SHP77 treated with DMSO at 0.1 percent for 48 hours (cell line): ENCODE data around the gene UBE3C.

Source experiments
- DNase-seq: peaks from one replicate; lab custom pipeline; 2025; lab: John Stamatoyannopoulos, UW

Gene UBE3C

DNA sequence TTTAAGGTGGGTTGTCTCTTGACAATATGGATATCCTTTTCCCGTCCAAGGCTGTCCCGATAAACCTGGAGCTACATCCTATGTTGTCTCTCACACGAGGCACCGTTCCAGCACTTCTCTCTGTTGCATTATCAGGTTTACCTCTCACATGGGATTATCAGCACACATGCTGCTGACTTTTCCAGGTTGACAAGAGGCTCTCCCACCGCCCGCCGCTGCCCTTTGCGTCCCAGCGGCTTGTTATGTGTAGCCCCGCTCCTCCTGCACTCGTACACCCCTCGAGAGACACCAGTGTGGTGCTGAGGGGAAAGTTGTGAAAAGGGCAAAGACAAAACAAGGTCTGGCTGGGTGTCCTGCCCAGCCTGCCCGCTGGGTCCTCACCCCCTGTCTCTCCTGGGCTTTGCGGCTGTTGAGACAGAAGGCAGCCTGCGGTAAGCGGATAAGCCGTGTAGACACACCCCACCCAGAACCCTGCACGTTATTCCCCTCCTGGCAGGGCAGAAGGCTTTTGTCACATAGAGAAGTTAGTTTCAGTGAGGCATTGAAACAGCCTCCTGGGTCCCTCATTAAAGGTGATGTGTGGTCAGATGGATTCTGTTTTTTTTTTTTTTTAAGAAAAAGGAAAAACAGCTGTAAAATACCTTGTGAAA, 38.7 kb downstream of the UBE3C start:
- no peak for DNase-seq

DNA sequence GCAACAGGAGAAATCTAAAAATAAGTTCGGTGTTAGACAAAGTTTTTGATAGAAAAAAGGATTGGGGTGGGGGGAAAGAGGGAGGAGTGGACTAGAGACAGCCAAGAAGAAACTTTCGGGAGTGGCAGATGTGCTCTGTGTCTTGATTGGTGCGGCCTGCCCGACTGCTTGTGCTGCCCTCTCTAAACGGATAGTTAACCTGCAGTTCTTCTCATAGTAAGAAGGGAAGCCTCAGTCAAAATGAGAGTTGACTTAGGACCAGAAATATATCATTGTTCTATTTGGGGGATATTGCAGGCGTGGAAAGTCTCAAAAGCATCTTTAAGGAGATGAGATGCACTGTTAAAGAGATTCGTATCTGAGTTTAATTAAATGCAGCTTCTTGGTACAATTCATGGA, 39.3 kb downstream of the UBE3C start:
- no peak for DNase-seq

DNA sequence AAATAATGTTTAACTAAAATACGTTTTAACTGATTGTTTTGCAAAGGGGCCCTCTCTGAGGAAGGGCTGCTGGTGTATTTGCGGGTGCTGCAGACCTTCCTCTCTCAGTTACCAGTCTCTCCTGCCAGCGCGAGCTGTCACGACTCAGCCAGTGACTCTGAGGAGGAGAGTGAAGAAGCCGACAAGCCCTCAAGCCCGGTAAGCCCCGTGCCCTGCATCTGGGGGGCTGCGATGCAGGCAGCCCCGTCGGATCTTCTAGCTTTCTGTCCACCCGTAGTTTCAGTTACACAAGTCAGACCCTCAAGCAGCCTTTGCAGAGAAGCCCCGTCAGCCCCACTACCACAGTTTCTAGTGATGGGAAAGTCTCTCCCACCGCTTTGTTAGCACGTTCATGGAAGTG, 45.1 kb downstream of the UBE3C start:
- DNase-seq: no peak

DNA sequence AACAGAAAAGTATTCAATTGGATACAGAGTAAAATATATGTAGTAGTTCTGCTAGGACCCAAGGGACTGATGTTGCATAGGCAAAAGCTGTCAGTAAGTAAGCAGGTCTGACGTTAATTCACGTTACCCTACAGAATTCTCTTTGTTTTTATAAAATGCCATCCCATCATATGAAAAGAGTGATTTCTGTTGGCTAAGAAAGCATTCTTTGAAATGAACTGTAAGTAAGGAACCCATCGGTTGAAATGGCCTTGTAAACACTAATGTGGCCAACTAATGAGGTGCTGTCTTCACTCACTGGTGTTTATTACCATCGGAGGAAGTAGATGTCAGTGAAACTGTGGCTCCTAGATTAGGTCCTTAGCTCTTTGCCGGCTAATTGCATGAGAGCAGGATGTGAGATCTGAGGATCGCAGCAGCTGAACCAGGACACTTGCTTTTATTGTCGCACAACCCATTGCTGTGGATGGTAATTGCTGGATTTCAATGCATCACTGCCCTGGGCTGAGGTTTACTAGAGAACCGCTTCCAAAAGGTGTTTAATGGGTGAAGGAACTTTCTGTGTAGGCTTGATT, 49.5 kb downstream of the UBE3C start:
- DNase-seq: no peak

DNA sequence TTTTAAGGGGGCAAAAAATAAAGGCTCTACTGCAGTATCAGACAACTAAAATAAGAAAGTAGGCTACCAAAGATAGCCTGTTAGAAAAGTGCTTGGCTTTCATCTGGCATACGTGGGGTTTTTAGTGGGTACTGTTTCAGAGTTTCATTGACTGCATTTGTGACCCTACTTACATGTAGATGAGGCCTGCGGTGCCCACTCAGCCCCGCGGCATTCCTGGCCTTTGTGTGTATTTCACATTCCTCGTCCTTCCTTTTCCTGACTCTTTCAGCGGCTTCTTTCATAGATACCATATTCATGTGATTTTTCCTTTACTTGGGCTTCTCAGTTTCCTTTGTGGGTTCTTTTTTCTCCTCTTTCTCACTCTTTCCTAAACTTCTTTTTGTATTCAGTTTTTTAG, 50.7 kb downstream of the UBE3C start:
- no peak for DNase-seq

DNA sequence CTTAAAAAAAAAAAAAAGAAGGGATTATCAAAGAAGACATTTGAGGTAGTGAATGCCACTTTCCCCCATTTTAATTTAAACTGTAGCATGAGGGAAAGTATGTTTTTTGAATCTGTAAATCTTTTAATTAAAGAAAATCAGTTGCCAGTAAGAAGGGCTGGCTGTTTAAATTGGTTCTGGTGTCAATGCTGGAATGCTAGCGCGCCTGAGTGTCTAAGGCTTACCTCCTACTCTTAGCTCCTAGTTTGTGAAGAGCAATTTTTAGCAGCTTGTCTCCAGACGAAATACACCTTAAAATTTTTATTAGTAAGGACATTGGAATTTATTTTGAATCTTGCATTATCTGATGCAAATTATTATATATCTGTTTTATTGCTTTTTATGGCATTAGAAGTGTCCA, 54.1 kb downstream of the UBE3C start:
- no peak for DNase-seq

DNA sequence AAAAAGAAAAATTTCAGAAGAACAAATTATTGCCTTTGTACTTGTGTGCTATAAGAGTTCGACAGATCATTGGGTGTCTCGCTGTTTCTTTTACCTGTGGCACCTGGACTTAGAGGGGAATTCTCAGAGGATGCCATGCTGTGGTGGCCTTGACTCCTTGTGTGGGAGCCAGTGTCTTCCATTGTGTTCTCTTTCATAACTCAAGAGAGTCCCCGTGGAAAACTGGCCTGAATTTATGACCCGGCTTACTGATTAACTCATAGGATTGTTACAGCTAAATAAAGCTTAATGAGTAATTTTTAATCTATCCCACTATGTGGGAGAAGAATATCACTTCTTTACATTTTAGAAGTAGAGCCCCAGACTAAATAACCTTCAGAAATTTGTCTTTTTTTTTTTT, 54.5 kb downstream of the UBE3C start:
- DNase-seq: no peak

DNA sequence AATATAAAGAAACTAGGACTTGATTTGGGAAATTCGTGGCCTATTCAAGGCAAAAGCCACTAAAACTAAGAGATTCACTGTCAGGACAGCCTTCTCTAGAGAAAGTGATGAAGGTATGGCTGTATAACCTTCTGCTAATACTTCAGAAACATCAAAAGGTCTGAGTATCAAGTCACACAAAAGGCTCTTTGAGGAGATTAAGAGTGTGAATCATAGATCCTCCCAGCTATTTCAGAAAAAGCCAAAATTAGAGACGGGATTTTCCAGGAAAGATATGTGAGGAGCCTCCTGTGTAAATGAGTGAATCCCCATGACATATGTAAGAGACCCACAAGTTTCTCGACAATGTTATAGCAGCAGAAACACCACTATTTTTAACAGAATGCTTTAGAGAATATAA, 56.2 kb downstream of the UBE3C start:
- no peak for DNase-seq

DNA sequence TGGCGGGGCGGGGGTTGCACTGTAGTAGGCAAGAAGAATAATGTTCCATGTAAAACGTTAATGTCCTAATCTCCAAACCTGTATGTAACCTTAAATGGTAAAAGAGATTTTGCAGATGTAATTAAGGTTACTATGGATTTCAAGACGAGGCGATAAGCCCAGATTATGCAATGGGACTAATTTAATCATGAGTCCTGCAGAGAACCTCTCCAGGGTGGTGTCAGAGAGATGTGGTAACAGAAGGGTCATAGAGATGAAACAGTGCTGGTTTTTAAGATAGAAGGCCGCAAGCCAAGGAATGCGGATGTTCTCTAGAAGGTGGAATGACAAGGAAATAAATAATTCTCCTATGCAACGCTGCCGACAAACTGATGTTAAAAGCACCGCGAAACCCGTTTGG, 57.1 kb downstream of the UBE3C start:
- no peak for DNase-seq

DNA sequence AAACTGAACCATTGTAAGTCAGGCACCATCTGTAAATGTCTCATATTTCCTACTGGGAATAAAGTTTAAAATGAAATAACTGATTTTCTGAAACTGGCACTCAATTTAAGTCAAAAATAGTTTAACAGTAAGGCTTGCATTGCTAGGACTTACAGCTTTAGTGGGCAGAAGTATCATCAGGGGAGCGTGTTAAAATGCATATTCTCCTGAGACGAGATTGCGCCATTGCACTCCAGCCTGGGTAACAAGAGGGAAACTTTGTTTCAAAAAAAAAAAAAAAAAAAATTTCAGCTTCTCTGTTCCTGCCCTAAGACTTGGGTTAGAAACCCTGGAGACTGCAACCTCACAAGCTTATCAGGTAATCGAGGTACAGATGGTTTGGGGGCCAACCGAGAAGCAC, 65.4 kb downstream of the UBE3C start:
- DNase-seq: no peak

DNA sequence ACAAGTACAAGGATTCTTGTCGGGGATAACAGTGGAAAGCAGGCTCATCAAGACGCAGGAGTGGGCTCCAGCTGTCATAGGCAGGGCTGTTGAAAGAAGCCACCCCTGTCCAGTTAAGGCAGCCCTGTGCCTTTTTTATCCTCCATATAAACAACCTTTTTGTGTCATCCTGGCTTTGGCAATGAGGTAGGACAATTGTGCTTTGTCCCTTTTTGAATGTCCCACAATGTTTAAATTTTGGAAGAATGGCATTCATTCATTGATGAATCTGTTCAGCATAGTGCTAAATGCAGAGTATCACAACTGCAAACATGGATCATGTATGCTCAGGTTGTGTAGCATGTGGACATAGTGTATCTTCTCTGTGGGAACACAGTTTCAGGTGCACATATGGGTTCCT, 66.7 kb downstream of the UBE3C start:
- no peak for DNase-seq

DNA sequence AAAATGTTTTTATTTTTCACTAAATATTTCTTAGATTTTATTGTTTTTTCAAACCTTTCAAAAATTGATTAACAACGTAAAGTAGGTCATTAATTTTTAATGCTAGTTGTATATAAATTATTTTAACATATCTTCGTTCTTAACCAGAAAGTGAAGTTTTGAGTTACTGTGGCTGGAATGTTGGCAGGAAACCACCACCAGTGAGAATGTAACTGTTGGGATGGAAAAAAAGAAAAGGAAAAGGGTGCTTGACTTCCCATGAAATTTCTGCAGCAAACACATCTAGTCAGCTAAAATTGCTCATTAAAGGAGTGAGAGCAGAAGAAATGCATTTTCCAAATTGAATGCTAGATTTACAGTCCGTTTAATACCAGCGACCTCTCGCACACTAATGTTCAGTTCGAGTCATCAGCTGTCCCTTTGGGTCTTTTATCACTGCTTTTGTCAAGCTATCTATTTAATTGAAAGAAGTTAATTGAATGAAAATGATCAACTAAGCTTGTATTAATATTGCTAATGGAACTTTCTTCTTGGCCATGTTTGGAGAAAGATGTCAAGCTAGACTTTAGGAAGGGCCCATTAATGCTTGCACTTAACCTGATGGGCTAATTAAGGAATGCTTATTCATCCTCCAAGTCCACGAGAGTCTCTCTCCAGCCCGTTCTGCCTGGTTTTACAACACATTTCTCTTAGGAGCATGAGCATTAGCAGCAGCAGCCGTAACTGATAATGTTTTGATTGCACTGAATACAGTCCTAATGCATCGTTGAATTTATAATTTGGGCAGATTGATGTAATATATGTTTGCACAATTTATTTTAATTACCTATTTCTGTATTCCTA, 70.1 kb downstream of the UBE3C start:
- no peak for DNase-seq

DNA sequence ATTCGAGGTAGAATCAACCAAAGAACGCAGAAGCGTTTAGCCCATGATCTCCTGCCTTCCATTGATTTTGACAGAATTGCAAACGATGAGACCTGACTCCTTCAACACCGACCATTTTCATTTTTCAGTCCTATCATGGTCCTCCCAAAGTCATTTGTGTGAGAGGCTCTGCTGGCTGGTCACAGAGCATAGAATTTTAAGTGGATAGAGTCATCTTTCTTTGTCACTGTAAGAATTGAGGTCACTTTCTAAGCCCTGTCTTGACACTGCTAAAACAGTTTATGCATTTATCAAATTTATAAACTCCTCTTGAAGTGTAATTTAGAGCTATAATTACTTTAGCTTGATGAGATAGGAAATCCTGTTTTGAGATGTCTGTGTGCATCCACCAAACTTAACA, 72.0 kb downstream of the UBE3C start:
- DNase-seq: no peak

DNA sequence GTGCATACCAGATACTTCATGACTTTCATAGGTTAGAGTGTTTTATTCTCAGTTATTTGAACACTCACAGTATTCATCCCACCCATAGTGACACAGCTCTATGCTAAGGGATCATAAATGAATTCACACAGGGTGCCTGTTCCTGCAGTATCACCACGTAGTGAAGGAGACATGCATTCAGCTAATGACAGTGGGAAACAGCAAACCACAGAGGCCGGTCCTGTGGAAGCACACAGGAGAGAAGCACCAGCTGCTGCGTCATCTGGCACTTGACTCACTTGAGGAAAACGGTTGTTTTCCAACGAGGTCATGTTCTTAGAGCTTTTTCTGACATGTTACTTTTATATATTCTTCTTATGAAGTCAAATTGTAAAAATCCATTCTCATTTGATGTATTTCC, 73.0 kb downstream of the UBE3C start:
- DNase-seq: peak; percentile 74

DNA sequence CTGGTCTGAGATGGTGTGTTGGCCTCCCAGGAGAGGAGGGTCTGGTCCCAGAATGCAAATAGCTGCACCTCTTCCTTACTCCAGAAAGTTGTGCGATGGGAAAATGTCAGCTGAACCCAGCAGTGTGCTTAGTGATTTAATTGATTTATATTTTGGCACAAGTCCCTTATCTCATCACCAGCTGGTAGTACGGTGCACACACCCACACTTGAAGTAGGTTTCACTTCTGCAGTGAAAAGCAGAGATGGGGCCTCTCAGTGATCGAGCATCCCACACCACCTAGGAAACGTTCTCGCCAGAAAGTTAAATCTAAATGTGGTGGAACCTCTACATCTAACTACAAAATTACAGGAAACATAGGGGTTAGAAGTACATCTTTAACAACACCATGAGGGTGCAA, 80.4 kb downstream of the UBE3C start:
- DNase-seq: no peak

DNA sequence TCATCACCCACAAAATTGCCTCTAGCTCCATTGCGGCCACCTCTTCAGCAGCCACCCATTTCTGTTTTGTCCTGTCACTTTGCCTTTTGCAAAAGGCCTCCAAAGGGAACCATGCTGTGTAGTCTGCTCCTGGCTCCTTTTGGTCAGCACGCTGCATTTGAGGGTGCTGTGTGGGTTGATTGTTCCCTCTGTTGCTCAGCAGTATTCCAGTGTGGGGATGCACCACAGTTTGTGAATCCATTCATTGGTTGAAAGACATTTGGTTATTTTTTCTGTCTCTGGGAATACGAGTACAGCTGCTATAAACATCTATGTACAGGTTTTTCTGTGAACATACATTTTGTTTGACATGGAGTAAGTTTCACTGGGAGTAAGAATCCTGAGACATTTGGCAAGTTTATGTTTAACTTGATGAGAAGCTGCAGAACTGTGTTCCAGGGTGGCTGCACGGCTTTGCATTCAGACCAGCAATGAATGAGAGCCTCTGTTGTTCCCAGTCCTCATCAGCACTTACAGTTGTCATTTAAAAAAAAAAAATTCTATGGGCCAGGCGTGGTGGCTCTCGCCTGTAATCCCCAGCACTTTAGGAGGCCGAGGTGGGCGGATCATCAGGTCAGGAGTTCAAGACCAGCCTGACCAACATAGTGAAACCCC, 82.3 kb downstream of the UBE3C start:
- DNase-seq: no peak

DNA sequence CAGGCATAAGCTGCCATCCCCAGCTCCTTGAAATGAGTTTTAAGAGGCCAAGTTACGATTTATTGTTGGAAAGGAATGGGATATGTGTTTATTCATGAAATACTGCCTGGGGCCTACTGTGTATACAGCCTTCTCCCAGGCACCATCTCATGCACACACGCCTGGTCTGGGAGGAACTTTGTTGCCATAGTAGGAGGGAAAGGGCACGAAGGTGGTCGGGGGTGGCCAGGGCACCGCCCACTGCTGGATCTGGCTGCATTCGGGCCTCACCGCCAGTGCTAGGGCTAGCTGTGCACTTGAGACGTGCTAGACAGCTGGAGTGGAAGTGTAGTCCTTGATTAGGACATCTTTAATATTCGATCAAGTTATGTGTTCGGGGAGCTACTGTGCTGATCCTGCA, 84.0 kb downstream of the UBE3C start:
- no peak for DNase-seq

DNA sequence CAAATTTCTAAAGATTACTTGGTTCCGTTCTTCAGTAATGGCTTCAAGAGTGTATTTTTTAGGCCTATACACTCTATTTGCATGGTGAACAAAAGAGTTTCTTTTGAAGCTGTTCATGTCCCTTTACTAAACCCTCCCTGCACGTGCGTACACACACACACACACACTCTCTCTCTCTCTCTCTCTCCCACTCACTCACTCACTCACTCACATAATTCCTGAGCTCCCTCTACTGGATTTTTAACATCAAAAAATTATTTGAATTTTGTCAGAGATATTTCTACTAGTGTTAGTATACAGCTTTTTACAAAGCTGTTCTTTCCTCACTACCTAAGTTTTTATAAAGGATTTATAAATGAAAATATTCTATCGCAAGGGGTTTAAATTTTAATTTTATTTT, 85.9 kb downstream of the UBE3C start:
- DNase-seq: no peak

DNA sequence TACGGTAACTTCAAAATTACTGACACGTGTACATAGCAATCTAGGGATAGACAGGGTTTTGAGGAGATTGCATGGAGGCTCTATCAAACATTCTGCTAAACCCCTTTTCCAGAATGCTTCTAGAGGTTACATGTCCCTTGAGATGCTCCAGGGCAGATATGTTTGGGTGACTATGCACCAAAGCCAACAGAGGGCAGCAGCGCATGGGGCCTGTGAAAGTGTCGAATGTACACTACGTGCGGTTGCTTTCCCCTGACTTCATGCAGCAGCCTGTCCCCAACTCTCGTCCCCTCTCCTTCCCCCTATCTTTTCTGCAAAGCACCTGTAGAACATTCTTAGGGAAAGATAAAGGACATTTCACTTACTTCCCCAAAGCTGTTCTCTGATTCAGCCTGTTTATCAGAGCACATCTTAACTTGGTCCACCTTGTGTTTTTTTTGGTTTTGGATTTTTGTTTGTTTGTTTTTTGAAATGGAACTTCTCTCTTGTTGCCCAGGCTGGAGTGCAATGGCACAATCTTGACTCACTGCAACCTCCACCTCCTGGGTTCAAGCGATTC, 90.2 kb downstream of the UBE3C start:
- no peak for DNase-seq

DNA sequence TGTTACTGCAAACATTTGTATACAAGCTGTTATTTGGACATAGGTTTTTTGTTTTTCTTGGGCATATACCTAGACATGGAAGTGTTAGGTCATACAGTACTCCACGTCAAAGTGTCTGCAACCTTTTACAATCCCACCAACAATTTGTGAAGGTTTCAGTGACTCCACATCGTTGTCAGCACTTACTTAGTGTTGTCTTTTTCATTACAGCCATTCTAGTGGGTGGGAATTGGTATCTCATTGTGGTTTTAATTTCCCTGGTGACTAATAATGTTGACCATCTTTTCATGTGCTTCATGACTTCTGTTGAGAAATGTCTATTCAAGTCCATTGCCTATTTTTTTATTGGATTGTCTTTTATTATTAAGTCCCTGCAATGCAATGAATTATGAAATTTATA, 95.0 kb downstream of the UBE3C start:
- DNase-seq: no peak

DNA sequence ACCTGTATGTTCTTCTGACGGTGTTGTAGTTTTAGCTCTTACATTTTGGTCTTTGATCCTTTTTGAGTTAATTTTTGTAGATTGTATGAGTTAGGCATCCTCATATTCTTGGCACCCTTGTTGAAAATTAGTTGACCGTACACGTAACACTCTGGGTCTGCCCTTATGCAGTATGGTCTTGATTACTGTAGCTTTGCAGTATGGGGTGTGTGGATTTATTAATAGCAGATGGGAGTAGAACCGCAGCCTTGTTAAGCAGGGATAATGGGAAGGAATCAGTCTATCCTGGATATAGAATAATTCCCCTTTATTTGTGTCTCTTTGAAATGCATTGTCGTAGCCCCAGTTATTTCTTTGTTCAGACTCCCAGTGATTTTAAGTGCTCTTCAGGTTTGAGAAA, 95.5 kb downstream of the UBE3C start:
- no peak for DNase-seq
